GM21786 (cell line): ENCODE data around the gene RFC4.
"Not testable (repeated sequence)": the region's sequence is repeated elsewhere in the genome, so short reads cannot be mapped to it uniquely, and the experiment has no call there.

Experiments used
- ATAC-seq: cut with Tn5 transposase; IDR thresholded peaks from one replicate; pipeline ENCODE4 v1.9.1; 2021; ENCODE audit not compliant: unreplicated experiment

The RFC4 gene

GRCh38 chr3:186825294-186825821, 19.1 kb upstream of the RFC4 start:
- ATAC-seq = no peak

GRCh38 chr3:186824430-186825139, 18.3 kb upstream of the RFC4 start:
- no peak for ATAC-seq

DNA sequence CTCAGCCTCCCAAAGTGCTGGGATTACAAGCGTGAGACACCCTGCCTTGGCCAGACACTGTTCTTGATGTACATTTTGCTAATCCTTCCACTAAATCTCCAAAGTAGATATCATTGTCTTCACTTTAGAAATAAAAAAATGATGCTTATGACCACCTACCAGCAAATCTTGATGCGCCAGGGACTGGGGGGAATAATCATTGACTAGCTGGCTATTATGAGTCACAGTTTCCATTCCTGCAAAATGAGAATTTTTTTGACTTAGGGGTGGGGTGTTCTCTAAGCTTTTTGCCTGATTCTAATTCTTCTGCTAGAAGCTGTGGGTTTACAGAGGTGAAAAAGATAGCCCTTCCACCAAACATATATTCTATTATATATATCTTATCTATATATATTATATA, 17.1 kb upstream of the RFC4 start:
- ATAC-seq = no peak

DNA sequence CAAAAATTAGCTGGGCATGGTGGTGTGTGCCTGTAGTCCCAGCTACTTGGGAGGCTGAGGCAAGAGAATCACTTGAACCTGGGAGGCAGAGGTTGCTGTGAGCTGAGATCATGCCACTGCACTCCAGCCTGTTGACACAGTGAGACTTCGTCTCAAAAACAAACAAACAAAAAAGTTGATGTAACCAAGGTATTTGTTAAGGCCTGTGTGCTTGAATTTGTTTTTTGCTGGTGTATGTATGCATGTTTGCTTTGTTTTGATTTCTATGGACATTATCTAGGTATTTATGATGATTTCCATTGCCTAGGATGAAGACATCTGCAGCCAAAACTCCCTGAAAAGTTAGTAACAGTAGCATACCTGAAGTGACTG, 16.1 kb upstream of the RFC4 start:
- not testable (repeated sequence) for ATAC-seq

DNA sequence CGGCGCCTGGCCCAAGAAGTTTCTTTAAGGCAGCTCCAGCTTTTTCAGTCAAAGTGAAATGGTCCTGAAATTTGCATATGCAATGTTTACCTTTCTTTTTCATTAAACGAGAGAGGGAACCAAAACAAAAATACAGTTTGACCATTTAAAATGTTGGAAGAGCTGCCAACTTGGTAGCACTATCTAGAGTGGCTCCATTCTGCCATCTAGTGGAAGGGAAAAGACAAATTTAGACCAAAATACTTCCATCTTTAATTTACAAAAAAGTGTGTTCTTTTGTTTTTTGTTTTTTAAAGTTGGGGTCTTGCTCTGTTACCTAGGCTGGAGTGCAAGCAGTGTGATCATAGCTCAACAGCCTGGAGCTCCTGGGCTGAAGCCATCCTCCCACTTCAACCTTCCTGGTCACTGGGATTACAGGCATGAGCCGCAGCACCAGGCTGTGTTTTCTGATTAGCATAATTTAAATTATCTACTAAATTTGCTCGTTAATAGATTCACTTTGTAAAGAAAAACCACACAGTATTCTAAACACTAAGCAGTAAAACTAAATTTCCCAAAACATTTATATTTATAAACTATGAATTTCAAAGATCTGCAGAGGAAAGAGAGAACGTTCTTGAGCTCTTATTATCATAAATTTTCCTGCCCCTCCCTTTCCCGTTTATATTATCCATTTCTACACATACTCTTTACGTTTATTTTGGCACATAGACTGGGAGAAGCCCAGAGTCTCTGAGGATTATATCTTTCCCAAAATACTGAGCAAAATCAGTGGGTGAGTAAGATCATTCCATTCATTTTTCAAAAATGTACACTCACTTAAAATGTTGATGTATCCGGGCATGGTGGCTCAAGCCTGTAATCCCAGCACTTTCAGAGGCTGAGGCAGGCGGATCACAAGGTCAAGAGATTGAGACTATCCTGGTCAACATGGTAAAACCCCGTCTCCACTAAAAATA, 15.4 kb upstream of the RFC4 start:
- ATAC-seq = no peak

DNA sequence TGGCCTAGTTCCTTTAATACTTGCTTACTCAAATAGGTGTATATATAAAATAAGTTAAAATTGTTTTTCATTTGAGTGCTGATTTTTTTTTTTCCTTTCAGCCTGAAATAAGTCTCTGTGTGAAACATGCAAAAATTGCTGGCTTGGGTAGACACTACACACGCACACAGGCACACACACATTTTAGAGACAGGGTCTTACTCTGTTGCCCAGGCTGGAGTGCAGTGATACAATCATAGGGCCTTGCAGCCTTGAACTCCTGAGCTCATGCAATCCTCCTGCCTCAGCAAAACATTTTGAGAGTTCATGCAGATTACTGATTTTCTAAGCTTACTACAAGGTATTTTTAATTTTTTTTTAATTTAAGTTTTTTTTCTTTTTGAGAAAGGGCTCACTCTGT, 12.7 kb upstream of the RFC4 start:
- ATAC-seq = no peak

- ATAC-seq = no peak
These were observed 12.2 kb upstream of the RFC4 start for GRCh38 chr3:186818516-186818915.

DNA sequence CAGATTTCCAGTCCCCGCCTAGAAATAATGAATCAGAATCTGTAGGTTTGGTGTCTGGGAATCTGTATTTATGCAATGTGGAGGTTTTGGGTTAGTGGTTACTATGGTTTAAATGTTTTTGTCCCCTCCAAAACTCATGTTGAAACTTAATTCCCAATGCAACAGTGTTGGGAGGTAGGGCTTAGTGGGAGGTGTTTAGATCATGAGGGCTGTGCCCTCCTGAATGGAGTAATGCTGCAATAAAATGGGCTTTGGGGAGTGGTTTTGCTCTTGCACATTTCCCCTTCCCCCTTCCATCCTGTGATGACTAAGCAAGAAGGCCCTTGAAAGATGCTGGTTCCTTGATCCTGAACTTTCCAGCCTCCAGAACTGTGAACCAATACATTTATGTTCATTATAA, 9.2 kb upstream of the RFC4 start:
- no peak for ATAC-seq

- ATAC-seq = no peak
These were observed 7.8 kb upstream of the RFC4 start for GRCh38 chr3:186814100-186814499.

DNA sequence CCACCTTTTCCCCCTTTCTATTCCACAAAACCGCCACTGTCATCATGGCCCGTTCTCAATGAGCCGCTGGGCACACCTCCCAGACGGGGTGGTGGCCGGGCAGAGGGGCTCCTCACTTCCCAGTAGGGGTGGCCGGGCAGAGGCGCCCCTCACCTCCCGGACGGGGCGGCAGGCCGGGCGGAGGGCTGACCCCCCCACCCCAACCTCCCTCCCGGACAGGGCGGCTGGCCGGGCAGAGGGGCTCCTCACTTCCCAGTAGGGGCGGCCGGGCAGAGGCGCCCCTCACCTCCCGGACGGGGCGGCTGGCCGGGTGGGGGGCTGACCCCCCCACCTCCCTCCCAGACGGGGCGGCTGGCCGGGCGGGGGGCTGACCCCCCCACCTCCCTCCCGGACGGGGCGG, 5.0 kb upstream of the RFC4 start:
- ATAC-seq = not testable (repeated sequence)

GRCh38 chr3:186810336-186810996, 4.2 kb upstream of the RFC4 start:
- ATAC-seq = no peak

DNA sequence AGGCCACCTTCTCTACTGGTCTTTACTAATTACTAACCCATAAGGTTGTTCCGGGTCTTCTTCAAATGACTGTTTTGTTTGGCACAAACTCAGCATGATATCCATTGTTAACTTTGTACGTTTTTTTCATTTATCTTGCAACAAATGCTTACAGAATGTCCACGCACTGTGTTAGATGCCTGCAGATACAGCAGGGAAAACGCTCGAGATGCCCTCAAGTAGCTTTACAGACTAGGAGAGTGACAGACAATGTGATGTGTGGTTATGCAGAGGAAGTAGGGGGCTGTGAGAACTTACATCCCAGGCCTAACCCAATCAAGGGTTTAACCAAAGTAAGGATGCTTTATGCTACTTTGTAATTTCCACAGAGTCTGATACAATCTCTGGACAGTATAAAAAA, 949 bp upstream of the RFC4 start:
- ATAC-seq = no peak

- ATAC-seq = not testable (repeated sequence)
These were observed 2.8 kb downstream of the RFC4 start for GRCh38 chr3:186803447-186803846.

GRCh38 chr3:186802701-186803100, 3.6 kb downstream of the RFC4 start:
- ATAC-seq = no peak

DNA sequence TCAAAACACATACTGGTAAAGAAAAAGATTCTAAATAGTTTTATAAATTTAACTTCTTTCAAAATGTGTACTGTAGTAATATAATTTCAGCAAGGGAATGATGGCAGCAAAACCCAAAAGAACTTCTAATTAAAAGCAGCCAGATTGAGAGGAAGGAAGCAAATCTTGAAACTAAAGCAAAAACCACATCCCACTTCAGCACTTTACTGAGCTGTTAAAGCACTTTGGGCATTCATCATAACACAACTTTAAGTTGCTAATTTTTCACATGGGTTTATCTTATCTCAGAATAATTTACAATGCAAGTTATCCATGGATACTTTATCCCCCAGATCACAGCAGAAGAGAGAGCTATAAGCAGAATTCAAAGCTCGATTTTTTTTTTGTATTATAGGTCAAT, 6.0 kb downstream of the RFC4 start:
- ATAC-seq = no peak

DNA sequence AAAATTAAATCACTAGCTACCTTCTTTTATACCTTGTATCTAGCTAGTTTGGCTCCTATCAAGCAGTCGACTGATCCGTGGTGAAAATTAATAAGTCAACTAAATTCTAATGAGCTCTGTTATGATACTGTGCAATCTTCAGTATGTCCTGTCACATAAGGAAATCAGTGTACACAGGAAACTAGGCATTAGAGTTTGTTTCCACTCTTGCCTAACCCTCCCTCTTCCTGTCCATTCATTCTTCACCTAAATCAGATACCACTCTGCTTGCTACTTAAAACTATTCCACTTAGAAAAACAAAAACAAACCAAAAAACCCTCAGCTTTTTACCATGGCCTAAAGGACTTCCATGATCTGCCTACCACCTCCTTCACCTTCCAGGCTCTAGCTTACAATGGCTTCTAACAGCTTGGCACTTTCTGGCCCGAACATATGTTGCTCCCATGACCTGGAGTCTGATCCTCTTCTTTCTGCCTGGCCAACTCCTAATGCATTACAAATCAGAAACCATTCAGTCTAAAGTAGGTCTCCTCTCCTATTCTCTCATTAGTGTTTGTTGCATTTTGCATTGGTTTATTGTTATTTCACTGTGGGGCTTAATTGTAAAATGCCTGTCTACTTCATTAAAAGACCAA, 7.9 kb downstream of the RFC4 start:
- ATAC-seq = no peak

- no peak for ATAC-seq
These were observed 15.9 kb downstream of the RFC4 start for GRCh38 chr3:186790261-186790981.

DNA sequence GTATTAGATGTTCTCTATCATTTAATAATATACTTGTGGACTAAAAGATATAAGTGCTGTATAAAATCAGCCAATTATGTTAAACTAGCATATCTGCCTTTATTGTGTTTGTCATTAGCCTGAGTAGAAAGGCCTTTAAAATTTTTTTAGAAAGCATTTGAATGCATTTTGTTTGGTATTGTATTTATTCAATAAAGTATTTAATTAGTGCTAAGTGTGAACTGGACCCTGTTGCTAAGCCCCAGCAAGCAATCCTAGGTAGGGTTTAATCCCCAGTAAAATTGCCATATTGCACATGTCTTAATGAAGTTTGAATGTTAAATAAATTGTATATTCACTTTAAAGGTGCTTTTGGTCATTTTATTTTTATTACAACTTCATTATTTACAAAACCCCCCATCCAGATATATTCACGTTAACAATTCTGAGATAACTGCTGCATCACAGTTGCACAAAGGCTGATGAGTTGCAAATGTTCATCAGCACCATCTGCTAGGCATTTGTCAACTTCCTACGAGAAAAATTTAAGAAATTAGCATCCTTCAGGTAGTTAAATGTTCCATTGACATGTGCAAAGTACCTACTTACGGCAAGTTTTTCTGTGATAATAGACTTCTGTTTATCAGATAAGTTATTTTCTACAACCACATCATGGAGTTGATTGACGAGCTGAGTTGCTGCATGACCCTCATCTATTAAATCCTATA, 16.6 kb downstream of the RFC4 start:
- no peak for ATAC-seq

- ATAC-seq = no peak
These were observed 17.6 kb downstream of the RFC4 start for GRCh38 chr3:186788482-186789370.
